HuH-7.5 (cell line): ENCODE data around the gene HOXA5.
A peak's percentile ranks its signal among the peaks of the same experiment; 100 is the strongest.

Source experiments
- DNase-seq: peaks from one replicate; pipeline ENCODE4 v3.0.0; 2011; ENCODE audit warnings: low spot score

The HOXA5 gene

DNA sequence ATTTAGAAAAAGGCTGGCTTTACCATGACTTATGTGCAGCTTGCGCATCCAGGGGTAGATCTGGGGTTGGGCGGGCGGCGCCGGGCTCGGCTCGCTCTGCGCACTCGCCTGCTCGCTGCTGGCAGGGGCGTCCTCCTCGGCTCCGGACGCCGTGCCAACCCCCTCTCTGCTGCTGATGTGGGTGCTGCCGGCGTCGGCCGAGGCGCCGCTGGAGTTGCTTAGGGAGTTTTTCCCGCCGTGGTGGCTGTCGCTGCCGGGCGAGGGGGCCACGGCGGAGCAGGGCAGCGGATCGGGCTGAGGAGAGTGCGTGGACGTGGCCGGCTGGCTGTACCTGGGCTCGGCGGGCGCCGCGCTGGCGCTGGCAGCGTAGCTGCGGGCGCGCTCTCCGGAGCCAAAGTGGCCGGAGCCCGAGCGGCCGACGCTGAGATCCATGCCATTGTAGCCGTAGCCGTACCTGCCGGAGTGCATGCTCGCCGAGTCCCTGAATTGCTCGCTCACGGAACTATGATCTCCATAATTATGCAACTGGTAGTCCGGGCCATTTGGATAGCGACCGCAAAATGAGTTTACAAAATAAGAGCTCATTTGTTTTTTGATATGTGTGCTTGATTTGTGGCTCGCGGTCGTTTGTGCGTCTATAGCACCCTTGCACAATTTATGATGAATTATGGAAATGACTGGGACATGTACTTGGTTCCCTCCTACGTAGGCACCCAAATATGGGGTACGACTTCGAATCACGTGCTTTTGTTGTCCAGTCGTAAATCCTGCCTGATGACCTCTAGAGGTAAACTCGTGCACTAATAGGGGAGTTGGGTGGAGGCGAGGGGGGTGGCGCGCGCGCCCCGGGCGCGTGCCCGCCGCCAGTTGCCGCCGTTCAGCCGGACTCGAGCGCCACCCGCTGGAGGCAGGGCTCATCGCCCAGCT, at the start of gene HOXA5:
TSS of gene HOXA5 (minus strand) at position 659 of the 927 bp plus-strand sequence. CDS start at position 585, 74 bp downstream.
- DNase-seq = peak; percentile 99

DNA sequence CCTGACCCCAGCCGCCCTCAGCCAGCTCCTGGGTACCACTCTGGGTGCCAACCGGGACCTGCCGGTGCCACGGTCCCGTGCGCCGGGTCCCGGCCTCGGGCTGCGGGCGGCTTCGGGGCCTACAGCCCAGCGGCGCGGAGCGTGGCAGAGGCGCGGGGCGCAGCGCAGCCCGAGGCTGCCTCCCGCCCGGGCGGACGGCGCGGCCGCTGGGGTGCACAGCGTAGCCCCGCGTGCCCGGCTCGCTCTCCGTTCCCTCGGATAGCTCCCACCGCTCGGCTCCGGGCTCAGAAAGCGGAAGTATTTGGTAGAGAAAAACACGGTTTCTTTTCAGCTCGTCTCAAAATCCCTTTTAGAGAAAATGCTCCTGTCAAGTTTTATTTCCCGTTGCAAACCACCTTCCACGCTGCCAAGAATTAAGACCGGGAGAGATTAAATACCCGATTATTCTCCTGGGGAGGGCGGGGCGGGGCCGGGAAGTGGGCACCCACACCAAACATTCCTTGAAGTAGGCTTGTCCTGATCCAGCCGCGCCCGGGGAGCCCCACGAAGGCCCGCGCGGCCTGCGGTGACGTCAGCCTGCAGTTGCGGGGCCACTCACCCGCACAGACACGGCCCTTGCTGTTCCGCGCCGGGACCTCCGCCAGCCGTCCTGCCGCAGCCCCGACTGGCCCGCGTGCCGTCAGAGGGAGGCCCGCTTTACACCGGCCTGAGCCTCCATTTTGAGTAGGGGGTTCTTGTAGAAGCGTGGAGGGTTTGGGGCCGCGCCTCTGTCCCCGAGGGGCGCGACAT, 49.3 kb upstream of the HOXA5 start:
- no peak for DNase-seq

DNA sequence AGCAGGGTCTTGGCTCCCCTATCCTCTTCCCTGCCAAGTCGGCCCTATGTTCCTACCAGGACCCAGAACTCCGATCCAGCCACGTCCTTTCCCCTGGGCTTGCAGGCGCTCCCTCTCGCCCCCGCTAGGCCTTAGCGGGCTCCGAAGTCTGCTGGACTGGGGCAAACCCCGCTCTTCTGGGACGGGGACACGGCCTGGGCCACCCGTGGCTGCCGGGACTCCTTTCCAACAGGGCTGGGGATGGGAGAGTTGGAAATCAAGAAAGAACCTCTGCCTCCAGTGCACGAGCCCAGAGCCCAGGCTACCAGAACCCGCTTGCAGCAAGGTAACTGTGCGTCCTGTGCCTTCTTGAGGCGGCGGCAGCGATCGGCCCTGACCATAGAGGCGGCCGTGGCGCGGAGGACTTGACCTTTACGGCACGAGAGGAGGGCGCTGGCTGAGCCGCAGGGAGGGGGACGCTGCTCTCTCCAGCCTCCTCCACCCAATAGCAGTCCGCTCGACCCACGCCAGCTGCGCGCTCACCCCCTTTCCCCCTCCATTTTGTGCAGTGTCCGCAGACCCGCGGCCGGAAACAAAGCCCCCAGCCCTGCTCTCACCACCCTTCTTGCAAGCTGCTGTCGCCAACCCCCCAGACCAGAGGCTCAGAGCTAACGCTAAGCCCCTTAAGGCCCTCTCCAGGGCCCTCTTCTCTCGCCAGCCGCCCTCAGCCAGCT, 48.5 kb upstream of the HOXA5 start:
- no peak for DNase-seq

DNA sequence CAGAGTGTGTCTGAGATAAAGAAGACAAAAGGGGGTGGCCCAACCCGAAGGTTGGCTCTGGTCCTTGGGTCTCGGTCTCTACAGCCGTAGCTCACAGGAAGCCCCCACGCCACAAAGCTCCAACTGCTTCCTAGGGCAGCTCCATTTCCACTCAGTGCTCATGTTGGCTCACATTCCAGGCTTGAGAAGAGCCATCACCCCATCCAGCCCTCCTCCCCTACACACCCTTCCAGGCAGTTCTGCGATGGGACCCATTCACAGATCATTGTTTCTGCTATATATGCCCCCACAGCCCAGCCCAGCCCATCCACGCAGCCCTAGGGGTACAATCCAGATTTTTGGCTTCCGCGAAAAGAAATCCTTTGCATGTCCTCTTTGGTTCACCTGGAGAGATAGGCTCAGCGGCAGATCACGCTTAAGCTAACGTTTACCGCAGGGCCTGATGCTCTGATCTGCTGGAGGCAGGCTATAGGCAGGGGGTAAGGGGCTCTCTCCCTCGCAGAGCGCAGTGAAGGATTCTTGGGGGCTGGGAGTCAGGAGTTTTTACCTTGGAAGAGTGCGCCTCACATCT, 47.8 kb upstream of the HOXA5 start:
- no peak for DNase-seq

DNA sequence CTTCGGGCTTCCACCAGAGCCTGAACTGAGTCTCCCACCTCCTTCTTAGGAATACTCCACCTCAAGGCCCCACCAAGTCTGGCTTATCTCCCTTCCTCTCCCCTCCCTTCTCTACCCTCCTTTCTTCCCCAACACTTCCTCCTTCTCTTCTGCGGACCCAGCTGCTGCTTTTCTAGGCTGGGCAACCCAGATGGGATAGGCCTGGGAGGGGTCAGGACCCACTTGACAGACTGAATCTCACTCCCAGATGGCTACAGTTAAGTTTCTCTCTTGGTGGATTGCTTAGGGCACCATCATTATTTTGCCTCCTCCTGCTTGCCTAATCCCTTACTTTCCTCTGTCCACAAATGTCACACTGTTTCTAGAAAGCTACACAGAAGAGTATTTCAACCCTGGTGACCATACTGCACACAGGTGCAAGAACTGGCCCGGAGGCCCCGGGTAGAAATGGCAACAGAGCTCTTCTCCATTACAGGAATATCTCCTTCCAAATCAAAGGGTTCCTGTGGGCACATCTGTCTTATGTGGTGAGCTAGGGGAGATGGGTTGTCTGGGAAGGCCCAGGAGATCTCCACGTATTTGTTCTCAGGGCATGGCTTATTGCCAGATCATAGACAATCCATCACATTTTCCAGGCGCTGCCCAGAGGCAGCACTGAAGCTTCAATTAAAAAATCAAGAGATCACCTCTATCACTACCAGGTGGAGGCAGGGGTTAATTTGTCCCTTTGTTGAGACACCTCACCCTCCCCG, 46.7 kb upstream of the HOXA5 start:
- no peak for DNase-seq

DNA sequence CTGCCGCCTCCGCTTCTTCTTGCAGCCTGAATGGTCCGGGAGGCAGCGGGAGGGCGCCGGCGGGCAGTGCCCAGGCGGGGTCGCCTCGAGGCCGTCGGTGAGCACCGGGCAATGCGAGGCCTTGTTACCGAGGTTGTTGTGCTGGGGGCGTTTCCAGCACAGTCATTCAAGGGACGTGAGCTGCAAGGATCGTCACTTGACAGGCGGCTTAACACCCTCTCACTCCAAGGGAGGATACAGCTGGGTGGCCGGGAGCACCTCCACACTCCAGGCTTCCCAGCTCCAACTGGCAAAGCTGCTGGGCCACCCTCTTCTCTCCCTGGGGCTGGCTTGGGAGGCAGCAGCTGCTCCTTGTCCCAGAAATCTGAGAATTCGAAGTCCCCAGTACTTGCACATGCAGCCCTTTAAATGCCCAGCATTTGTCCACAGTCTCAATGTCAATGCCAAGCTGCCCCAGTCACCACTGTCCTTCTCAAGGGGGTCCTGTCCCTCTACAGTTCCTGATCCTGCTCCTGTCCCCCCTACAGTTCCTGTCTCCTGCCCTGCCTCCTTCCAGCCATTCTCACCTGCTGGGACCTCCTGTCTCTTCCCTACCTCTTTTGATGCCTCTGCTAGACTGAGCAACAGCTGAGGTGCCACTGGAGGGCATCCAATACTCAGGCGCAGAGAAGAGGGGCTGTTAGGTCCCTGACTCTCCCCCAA, 46.0 kb upstream of the HOXA5 start:
- no peak for DNase-seq

DNA sequence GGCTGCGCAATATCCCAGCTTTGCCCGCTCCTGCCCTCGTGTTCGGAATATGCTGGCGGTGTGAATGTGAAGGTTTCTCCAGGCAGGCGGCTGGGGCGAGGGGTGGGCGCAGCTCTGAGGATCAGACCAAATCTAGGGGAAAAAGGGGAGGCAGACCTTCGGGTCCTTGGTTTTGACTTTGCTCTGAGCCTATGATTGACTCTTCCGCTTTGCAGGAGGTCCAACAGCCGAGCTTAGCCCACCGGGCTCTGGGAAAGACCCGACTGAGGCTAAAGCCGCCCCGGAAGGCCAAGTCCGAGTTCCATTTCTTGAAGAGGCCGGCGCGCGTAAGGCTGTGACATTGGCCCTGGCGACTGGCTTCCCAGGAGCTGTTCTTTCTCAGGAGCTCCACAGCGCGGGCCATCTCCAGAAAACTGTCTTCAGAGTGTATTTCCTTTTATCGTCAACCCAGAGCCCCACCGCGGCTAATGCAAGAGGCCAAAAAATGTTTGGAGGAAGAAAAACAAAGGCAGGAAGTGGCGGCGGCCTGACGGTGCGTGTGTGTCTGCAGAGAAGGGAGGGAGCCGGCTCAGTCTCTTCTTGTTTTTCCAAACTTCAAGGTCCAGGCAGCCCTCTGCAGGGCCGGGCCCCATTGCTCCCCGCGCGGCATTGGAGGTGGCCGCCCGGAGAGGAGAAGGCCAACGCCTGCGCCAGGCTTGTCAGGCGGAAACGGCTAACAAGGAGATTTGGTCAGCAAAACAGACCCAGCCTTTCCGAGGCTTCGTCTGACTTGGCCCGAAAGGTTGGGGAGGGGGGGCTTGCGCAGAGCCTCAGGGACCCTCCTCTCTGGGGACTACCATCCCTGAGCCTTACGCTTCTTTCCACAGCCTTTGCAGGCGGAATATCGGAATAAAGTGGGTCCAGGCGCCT, 45.2 kb upstream of the HOXA5 start:
- DNase-seq = no peak

DNA sequence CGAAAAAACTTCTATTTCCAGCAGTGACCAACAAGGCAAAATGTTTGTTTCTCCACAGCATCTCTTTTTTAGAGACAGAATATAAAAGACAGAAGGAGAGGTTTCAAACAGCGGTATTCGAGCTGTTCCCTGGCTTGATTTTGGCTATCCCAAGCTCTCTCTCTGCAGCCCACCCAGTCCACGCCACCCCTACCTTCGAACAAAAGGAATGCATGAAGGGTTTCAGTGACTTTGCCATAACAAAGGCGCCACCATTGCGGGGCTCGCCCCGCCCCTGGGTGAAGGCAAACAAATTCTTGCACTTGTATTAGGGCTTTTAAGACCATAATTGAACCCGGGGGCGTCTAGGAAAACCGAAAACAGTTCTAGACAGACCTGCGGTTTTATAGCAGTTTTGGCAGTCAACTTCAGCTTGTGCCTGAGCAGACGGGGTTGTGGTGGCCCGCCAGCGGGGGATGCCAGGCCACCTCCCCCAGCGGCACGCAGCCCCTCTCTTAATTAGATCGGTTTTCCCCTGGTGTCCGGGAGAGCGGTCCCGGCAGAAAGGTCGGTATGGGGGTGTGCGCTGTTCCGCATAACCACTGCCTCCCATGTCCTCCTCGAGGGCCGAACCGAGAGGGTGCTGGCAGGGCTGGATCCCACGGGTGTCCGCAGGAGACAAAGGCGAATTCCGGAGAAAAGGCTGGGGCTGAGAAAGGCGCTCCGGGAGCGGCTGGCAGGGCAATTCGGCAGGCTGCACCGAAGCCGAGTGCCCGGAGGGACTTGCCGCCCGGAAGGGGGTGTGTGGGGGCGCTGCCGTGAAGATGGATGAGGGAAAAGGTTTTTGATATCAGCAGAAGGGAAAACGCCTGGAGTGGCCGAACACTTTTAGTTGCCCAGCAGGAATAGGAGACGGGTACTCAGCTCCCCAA, 44.2 kb upstream of the HOXA5 start:
- DNase-seq = no peak

DNA sequence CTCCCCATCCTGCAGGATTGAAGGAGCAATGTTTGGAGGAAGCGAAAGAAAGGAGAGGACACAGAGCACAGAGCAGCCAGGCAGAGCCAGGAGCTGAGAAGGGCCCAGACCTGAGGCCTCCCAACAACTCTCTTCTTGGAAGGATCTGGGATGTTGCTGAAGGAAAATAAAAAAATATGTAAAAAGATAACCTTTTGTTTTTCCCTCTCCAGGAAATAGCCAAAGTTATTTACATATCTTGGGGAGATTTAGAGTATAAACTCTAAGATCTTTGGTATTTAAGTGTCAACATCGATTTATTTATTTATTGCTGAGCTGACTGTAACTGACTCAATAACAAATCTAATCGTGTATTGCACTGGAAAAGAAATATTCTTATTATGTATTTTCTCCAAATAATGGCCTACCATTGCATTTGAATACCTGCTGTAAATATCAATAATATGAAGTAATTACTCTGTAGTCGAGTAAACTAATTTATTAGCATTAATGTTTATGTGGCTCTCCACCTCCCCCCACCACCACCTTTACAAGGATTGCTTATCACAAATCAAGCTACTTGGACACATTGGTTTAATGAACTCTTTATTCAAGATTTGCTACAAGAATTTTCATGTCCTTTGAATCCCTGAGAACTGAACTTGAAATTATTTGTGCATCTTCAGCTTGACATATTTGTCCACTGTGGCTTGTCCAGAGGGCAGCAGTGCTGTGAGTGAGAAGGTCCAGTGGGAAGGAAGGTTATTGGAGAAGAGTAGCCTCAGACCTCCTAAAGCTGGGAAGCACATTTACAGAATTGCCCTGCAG, 43.4 kb upstream of the HOXA5 start:
- DNase-seq = no peak

DNA sequence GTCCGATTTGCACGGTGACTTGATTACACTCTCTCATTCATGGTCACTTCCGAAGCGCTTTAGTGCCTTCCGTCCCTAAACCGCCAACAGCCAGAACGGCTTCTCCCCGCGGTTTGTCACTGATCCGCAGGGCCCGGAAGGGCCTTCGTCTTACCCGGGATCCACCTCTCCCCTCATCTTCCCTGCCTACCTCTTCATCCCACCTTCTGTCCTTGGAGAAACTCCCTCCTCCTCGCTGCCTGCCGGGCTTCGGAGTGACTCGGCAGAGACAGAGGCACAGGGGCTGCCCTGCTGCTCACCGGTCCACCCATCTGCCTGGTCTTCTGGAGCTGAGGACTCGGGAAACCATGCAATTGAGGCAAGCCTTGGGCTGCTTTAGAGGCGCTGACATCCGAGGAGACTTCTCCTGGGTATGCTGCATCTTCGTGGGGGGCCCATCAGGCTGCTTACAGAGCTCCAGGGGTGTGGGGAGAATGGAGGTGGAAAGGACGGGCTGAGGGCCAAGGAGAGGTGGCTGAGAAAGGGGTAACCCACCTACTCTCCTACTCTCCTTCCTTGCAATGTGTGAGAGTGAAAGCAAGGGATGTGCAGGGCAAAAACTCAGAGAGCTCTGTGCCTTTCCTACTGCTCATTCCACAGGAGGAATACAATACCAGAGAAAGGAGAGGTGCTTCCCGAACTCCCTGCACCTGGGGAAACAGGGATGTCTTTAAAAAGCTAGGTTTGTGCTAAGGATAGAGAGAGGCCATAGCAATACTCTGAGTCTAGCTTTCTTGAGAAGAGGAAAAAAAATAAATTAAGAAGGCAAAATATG, 42.6 kb upstream of the HOXA5 start:
- DNase-seq = no peak

DNA sequence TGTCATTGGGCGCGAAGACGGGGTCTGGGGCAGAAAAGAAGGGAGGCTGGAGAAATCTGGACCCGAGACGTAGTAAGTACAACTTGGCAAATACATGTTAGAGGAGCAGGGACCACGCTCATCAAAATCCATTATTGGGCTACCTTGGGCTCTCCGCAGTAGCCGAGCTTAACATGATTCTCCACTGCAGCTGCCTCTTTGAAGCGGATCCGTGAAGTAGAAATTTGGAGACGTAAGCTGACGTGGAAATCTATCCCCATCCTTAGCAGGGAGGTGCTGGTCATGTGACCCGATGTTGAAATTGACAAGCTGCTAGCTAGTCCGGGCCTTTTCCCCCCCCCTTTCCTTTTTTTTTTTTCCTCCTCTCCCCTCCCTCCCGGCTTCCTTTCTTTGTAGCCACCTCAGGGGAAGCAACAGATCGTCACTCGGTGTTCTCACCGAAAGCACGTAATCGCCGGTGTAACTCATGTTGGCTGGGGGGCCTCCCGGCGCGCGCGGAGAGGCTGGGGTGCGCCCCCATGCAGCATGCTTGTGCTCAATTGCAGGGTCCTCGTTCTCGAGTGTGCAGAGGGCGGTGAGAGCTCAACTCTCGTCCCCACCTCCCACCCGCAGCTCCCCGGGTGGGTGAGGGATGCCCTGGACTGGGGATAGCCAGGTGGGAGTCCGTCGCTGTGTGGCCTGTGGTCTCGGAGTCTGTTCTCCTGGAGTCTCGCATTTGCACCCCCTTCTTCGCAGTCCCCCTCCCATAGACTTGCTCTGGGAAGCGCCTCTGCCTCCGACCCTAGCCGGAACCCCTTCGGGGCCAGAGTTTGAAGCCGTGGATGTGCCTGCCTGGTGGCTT, 41.8 kb upstream of the HOXA5 start, which contains the start of gene HOXA11:
TSS of gene HOXA11 (minus strand) at position 220 of the 841 bp plus-strand sequence. CDS start at position 132, 88 bp downstream.
- peak; percentile 90 for DNase-seq

DNA sequence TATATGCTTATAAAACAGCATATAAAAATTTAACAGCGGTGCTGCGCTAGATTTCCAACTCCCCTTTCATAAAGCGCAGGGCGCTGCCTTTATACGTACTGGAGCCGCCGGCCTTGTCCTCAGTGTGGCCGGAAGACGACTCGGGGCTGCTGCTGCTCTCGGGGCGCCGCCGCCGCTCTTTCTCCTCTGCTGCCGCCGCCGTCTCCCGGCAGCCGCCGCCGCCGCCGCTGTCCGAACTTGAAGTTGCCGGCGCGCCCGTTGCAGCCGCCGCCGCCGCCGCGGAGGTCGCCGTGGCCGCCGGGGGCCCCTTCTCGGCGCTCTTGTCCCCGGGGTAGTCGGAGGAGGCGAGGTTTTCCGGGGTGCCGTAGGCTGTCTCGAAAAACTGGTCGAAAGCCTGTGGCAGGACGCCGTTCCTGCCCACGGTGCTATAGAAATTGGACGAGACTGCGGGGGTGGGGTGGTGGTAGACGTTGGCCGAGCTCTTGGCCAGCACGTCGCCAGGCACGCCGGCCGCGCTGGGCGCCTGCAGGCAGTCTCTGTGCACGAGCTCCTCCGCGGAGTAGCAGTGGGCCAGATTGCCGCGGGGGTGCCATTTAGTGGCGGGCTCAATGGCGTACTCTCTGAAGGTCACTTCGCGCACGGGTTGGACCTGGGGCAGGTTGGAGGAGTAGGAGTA, 41.0 kb upstream of the HOXA5 start:
- peak; percentile 71 for DNase-seq

DNA sequence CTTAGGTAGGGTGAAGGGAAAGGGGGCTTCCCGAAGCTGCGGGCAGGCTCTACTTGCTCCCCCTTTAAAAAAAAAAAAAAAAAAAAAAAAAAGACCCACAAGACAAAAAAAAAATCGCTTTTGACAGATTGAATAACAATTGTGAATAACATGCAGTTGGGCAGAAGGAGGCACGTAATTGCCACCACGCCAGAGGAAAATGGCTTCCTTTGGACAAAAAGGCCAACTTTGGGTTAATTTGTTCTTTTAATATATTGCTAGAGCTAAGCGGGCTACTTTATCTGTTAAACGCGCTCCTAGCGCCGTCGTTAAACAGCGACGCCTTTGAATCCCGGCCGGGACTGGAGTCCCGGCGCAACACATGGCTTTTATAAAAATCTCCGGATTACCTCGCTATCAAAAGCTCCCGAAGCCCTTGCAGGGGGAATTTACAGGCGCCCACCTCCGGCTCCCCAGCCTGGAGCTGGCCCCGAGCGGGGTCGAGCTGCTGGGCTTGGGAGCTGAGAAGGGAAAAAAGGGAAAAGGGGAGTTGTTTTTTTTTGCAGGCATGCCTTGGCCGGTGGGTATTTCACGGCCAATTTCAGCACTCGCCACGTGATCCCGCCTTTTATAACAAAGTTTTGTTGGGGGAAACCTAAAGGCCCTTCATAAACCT, 40.3 kb upstream of the HOXA5 start:
- peak; percentile 76 for DNase-seq

DNA sequence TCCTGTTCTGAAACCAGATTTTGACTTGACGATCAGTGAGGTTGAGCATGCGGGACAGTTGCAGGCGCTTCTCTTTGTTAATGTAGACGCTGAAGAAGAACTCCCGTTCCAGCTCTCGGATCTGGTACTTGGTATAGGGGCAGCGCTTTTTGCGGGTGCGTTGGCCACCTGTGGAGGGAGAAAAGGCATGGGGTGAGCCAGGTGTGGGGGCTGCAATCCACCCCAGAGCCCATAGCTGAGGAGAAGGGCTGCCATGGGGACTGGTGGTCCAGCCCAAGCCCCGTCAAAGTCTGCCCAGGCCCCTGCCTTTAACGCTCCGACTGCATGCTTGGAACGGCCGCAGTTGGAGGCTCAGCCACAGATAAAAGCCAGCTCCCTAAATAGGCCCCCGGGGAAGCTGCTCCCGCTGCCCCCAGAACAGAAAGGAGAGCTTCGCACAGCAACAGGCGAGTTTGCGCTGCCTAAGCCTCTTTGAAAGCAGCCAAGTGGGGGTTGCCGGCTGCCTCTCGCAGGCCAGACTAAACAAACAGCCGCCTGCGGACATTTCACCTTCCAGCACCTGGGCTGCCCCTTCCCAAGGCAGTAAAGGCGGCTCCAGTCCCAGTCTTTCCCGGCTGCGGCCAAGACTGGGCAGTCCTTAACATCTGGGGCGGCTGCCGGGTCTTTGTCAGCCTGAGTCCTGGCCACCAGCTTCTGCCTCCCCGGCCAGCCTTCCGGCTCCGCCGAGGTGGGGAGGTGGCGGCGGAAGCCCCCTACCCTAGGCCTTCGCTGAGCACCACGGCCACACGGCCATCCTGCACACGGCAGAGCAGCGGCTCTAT, 39.6 kb upstream of the HOXA5 start:
- DNase-seq = peak; percentile 71
